SU-DHL-6 (cell line): ENCODE data around the gene THY1.

Experiments
- H2AFZ ChIP-seq: fragments of 200-600 bp; sonication (generic); 2 replicates; pipeline ENCODE4 v1.6.1; 2014; ENCODE audit warnings: low read depth, mild to moderate bottlenecking, moderate library complexity, mixed read lengths, antibody characterized with exemption, low read length; ENCODE audit not compliant: severe bottlenecking
- H3F3A ChIP-seq: fragments of 200-600 bp; shearing (Covaris generic); 2 replicates; pipeline ENCODE4 v1.6.0; 2016; ENCODE audit warnings: antibody characterized with exemption, mild to moderate bottlenecking; ENCODE audit not compliant: insufficient read depth
- H3K27ac ChIP-seq: fragments of 200-600 bp; sonication (generic); 2 replicates; pipeline ENCODE4 v1.5.1; 2016; ENCODE audit warnings: low read depth, mild to moderate bottlenecking, low read length, moderate library complexity, mixed read lengths
- H3K27me3 ChIP-seq: fragments of 200-600 bp; sonication (generic), shearing (Covaris generic); 2 replicates; pipeline ENCODE4 v1.6.0; 2014; ENCODE audit warnings: mild to moderate bottlenecking, low read length
- H3K36me3 ChIP-seq: fragments of 200-600 bp; sonication (generic); 2 replicates; pipeline ENCODE4 v1.6.1; 2014; ENCODE audit warnings: mild to moderate bottlenecking, low read length, mixed read lengths
- H3K4me2 ChIP-seq: fragments of 300-600, 200-600 bp; shearing (Covaris generic), sonication (generic); 2 replicates; pipeline ENCODE4 v1.6.0; 2014; ENCODE audit warnings: low read length, low read depth, mild to moderate bottlenecking; ENCODE audit not compliant: poor library complexity, severe bottlenecking
- H3K4me3 ChIP-seq: fragments of 200-600 bp; sonication (generic); 2 replicates; pipeline ENCODE4 v1.5.1; 2014; ENCODE audit warnings: antibody characterized with exemption, low read length, mild to moderate bottlenecking, mixed read lengths; ENCODE audit not compliant: insufficient read depth, poor library complexity, severe bottlenecking
- H3K79me2 ChIP-seq: fragments of 200-600 bp; sonication (generic); 2 replicates; pipeline ENCODE4 v1.6.1; 2014; ENCODE audit warnings: mild to moderate bottlenecking, low read length, moderate library complexity; ENCODE audit not compliant: insufficient read depth
- H3K9ac ChIP-seq: fragments of 200-600 bp; sonication (generic); 2 replicates; pipeline ENCODE4 v1.7.0; 2014; ENCODE audit warnings: mild to moderate bottlenecking, low read length
- H3K9me2 ChIP-seq: fragments of 200-600 bp; sonication (generic); replicated peaks from 2 replicates; pipeline ENCODE4 v1.6.1; 2014; ENCODE audit warnings: low read length; ENCODE audit not compliant: insufficient read depth
- H3K9me3 ChIP-seq: fragments of 200-600 bp; sonication (generic); 2 replicates; pipeline ENCODE4 v1.6.1; 2014; ENCODE audit warnings: low read length, mixed read lengths; ENCODE audit not compliant: insufficient read depth
- H4K20me1 ChIP-seq: fragments of 200-600 bp; sonication (generic); 2 replicates; pipeline ENCODE4 v1.6.1; 2014; ENCODE audit warnings: low read depth, mild to moderate bottlenecking, antibody characterized with exemption, low read length, moderate library complexity, mixed read lengths
- EZH2phosphoT487 ChIP-seq: fragments of 200-600 bp; sonication (generic), shearing (Covaris generic); conservative IDR thresholded peaks from 2 replicates; pipeline ENCODE4 v1.6.1; 2018; ENCODE audit warnings: mild to moderate bottlenecking, antibody characterized with exemption, low read length, moderate library complexity, mixed read lengths
- TF ChIP-seq, protein P1 (sequence below): fragments of 200-600 bp; sonication (generic); IDR thresholded peaks from one replicate; pipeline ENCODE4 v1.5.1; 2017; ENCODE audit warnings: antibody characterized with exemption, mild to moderate bottlenecking, low read length, moderate library complexity; ENCODE audit not compliant: insufficient read depth, poor library complexity, severe bottlenecking

Gene THY1

DNA sequence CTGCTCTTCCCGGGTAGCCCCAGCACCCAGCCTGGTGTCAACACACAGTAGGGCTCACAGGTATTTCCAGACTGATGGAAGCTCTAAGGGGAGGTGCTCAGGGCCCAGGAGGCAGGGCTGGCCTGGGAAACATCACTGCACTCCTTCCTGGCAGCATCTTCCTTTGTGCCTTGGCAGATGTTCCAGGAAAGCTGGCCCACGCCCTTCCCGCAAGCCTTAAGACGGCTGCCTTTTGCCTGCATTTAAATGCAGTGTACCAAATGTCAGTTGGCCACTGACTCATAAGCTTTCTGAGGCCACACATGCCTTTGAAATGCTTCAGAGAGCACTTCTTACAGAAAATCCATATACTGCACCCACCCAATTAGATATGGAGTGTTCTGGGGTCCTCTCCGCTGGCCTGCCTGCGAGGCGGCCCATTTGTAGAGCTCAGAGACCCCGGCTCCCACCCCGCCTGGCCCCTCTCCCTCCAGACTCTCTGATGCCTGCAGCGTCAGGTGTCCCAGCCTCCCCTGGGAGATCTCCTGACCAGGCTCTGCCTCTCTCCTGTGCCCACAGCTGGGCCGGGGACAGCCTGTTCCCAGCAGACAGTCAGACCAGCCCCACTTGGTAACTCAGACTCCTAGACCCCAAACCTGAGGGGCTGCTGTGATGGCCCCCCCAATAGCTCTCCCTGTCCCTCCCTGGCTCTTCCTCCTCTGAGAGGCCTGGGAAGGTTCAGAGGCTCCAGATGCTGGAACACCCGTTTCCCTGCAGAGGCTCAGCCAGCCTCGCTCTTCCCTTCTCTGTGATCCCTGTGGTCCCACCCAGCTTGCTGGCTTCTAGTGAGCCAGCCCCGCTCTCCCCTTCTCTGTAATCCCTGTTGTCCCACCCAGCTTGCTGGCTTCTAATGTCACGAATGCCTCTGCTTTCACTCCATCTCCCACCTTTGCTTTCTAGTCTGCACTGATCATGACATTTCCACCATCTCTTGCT lies 47.6 kb upstream of the THY1 start:
- Histone ChIP-seq H3K4me3 (no peak overlapping the region), H3K36me3 (no peaks in the 10 kb centered on the region), H3K27ac (no peak overlapping the region), H3F3A (no peaks in the 10 kb centered on the region), H3K4me2 (no peak overlapping the region), H3K27me3 (no peaks in the 10 kb centered on the region), H3K9me2 (no peaks in the 10 kb centered on the region), H2AFZ (no peak overlapping the region), H3K9ac (no peak overlapping the region), H4K20me1 (no peaks in the 10 kb centered on the region), H3K9me3 (no peaks in the 10 kb centered on the region), H3K79me2 (no peaks in the 10 kb centered on the region)
- TF ChIP-seq, protein P1, sequence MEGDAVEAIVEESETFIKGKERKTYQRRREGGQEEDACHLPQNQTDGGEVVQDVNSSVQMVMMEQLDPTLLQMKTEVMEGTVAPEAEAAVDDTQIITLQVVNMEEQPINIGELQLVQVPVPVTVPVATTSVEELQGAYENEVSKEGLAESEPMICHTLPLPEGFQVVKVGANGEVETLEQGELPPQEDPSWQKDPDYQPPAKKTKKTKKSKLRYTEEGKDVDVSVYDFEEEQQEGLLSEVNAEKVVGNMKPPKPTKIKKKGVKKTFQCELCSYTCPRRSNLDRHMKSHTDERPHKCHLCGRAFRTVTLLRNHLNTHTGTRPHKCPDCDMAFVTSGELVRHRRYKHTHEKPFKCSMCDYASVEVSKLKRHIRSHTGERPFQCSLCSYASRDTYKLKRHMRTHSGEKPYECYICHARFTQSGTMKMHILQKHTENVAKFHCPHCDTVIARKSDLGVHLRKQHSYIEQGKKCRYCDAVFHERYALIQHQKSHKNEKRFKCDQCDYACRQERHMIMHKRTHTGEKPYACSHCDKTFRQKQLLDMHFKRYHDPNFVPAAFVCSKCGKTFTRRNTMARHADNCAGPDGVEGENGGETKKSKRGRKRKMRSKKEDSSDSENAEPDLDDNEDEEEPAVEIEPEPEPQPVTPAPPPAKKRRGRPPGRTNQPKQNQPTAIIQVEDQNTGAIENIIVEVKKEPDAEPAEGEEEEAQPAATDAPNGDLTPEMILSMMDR: no peak
- TF ChIP-seq EZH2phosphoT487: no peak

DNA sequence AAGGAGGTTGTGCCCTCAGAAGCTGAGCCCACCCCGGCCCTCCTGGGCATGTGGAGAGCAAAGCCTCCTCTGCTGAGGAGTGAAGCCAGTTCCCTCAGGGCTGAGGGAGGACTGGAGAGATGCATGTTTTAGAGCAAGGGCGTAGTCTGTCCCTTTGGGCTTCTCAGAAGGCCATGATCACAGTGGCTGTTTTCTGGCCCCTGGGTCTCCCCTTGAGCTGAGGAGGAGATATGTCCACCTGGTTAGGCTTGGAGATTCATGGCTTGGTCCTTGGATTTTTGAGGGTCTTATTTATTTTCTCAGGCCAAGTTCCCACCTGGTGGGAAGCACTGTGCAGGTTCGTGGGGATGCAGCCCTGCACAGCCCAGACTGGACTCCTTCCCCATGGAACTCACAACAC lies 46.5 kb upstream of the THY1 start:
- no peak overlapping the region for H2AFZ ChIP-seq
- no peak overlapping the region for H3K4me2 ChIP-seq
- H3K27ac ChIP-seq: no peak overlapping the region
- H3K9me3 ChIP-seq: no peaks in the 10 kb centered on the region
- no peaks in the 10 kb centered on the region for H3K27me3 ChIP-seq
- no peaks in the 10 kb centered on the region for H3K36me3 ChIP-seq
- H4K20me1 ChIP-seq: no peaks in the 10 kb centered on the region
- no peaks in the 10 kb centered on the region for H3F3A ChIP-seq
- H3K79me2 ChIP-seq: no peaks in the 10 kb centered on the region
- no peak overlapping the region for H3K4me3 ChIP-seq
- H3K9me2 ChIP-seq: no peaks in the 10 kb centered on the region
- no peak for TF ChIP-seq EZH2phosphoT487
- TF ChIP-seq, protein P1: no peak
- no peak overlapping the region for H3K9ac ChIP-seq

DNA sequence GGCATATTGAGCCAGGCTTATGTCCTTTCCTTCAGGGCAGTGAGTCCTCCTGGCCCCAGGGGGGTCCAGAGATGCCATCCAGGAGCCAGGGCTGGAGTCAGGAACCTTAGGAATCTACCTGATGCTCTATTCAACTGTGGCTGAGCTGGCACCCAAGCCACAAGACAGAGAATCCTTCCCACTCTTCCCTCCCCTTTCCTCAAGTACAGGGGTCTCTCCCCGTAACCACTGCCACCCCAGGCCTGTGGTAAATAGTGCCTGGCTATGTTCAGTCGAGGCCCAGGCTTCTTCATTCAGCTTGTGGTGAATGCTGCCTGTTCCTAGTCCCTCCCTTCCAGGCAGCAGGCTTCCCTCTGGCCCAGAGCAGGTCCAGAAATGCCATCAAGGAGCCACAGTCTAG lies 45.5 kb upstream of the THY1 start:
- Histone ChIP-seq H2AFZ (no peak overlapping the region), H3K79me2 (no peaks in the 10 kb centered on the region), H3K4me3 (no peak overlapping the region), H3K9me3 (no peaks in the 10 kb centered on the region), H3K27me3 (no peaks in the 10 kb centered on the region), H3K9ac (no peak overlapping the region), H3K4me2 (no peak overlapping the region), H3K36me3 (no peaks in the 10 kb centered on the region), H3K27ac (no peak overlapping the region), H3F3A (no peaks in the 10 kb centered on the region), H3K9me2 (no peaks in the 10 kb centered on the region), H4K20me1 (no peaks in the 10 kb centered on the region)
- TF ChIP-seq, protein P1: no peak
- no peak for TF ChIP-seq EZH2phosphoT487
